Activated T-helper 17 cell treated with anti-CD3 and anti-CD28 coated beads, Interleukin-2, amount 50 U/mL, for 72 hours (primary cell): ENCODE results near the gene SPIRE1. TPM values are rescaled to one million over a fixed set of nuclear protein-coding genes. Genes with fewer than 3 reads are reported as not detected.
A peak's percentile ranks its signal among the peaks of the same experiment; 100 is the strongest.

Experiments used
- ATAC-seq: fragments of 150-1000 bp; cut with Tn5 transposase; replicated peaks from 2 replicates; pipeline ENCODE4 v1.10.0; 2021; ENCODE audit warnings: mild to moderate bottlenecking, moderate library complexity
- H3K27ac Mint-ChIP-seq: one replicate; pipeline ENCODE4 v1.8.0; 2022; ENCODE audit warnings: mixed read lengths
- H3K27me3 Mint-ChIP-seq: one replicate; pipeline ENCODE4 v1.8.0; 2022; ENCODE audit warnings: mixed read lengths
- H3K36me3 Mint-ChIP-seq: one replicate; pipeline ENCODE4 v1.8.0; 2022; ENCODE audit warnings: low read depth, mild to moderate bottlenecking, mixed read lengths
- H3K4me1 Mint-ChIP-seq: one replicate; pipeline ENCODE4 v1.8.0; 2022; ENCODE audit warnings: mixed read lengths
- H3K4me3 Mint-ChIP-seq: one replicate; pipeline ENCODE4 v1.8.0; 2022; ENCODE audit warnings: mild to moderate bottlenecking, mixed read lengths
- H3K9me3 Mint-ChIP-seq: one replicate; pipeline ENCODE4 v1.8.0; 2022; ENCODE audit warnings: mixed read lengths
- total RNA-seq, 2 donors: library from RNA; stranded (reverse); gene quantifications; one replicate each; pipeline ENCODE4 v1.2.3, GENCODE V29; 2022

Gene SPIRE1
- total RNA-seq, 2 donors from 2014 or later = 5.0 to 12.4 TPM

DNA sequence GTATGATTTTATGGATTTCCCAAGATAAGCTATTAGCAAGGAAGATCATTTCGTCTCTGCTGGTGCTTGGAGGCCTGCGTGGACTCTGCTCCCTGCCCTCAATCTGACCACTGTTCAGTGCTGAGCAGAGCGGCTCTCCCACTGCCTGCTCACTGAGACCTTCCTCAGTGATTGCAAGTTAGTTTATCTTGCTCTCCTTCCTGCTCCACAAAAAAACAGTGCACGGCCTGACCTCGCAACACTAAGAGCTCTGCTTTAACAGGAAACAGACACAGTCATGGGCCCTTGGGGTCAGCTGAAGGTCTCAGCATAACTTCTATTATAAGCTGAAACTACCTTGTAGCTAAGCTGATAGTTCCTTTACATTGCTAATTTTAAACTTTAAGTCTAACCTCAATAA, 197.0 kb downstream of the SPIRE1 start:
- Mint-ChIP-seq H3K9me3 (no peaks in the 10 kb centered on the region), H3K27me3 (no peaks in the 10 kb centered on the region), H3K27ac (no peak overlapping the region), H3K36me3 (no peaks in the 10 kb centered on the region), H3K4me1 (no peaks in the 10 kb centered on the region), H3K4me3 (no peak overlapping the region)
- ATAC-seq = no peak

DNA sequence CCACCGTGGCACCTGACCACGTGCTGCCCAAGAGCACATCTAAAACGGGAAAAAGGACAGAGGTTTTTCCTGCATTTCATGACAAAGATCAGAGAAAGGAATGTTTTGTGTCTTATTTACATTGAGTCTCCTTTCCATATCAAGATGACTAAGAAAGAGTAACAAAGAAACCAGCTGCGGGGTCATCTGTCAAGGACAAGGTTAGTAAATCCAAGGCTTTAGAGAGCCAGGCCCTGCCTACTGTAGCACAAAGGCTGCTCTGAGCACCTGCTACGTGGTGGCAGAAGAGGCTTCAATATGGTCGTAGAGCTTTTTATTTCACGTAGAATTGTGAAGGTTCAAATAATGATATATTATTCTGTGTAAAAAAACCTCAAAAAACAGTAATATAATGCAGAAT, 199.1 kb downstream of the SPIRE1 start:
- Mint-ChIP-seq H3K4me3 (no peak overlapping the region), H3K36me3 (no peaks in the 10 kb centered on the region), H3K4me1 (no peaks in the 10 kb centered on the region), H3K27ac (no peak overlapping the region), H3K9me3 (no peaks in the 10 kb centered on the region), H3K27me3 (no peaks in the 10 kb centered on the region)
- ATAC-seq = no peak

DNA sequence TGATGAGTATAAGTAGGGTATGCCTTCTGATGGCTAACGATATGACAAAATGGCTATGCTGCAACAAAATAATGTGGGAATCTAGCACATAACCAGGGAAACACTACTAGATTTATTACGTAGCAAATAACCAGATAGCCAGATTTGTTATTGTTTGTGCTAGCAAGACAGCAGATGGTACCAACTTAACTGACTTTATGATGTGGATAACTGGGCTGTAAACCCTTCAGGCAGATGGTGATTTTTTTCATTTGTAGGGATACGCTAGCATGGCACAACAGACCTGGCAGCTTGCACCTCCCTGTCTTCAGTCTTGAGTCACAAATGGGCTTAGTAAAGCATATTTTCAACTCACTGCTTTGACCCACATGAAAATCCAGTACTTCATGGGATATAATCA, 201.5 kb downstream of the SPIRE1 start:
- Mint-ChIP-seq H3K27me3 (no peaks in the 10 kb centered on the region), H3K4me1 (no peaks in the 10 kb centered on the region), H3K9me3 (no peaks in the 10 kb centered on the region), H3K36me3 (no peaks in the 10 kb centered on the region), H3K27ac (no peak overlapping the region), H3K4me3 (no peak overlapping the region)
- ATAC-seq = no peak

DNA sequence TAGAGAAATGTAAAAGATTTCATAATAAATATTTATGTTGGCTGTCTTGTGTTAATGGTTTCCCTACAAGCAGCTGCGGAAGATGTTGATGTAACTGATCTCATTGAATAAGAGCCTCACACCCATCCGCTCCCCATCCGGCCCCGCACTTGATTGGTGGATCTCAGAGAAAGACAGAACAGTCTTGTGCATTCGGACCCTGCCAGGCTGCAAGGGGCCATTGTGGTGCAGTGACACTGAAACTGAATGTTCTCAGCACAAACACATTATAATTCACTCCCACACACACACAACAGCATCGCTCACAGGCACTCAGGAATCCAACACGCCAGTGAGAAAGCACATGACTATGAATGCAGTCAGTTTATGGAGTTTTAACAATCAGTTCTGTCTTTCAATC, 202.4 kb downstream of the SPIRE1 start:
- no peak overlapping the region for H3K4me3 Mint-ChIP-seq
- H3K27me3 Mint-ChIP-seq = no peaks in the 10 kb centered on the region
- H3K36me3 Mint-ChIP-seq = no peaks in the 10 kb centered on the region
- H3K9me3 Mint-ChIP-seq = no peaks in the 10 kb centered on the region
- no peak for ATAC-seq
- no peaks in the 10 kb centered on the region for H3K4me1 Mint-ChIP-seq
- H3K27ac Mint-ChIP-seq = no peak overlapping the region

DNA sequence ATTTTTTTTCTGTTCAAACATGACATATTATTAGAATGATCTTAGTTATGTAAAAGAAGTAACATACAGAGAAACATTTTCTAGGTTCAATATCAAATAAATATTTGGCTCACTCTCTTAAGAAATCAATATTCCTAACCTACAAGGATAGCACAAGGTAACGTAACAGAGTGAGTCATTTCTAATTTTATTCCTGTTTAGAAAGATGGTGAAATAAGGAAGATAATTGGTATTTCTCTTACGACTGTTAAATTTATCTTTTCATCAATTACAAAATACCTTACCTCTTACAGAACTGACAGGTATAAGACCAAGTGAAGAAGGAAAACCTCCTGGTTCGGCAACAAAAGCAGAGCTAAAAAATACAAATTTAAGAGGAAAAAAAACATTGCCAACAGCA, 205.1 kb downstream of the SPIRE1 start:
- no peak for ATAC-seq
- Mint-ChIP-seq H3K4me1 (no peaks in the 10 kb centered on the region), H3K27me3 (no peaks in the 10 kb centered on the region), H3K27ac (no peak overlapping the region), H3K9me3 (no peaks in the 10 kb centered on the region), H3K4me3 (no peak overlapping the region), H3K36me3 (peaks cover 6% of the 10 kb centered on the region)

DNA sequence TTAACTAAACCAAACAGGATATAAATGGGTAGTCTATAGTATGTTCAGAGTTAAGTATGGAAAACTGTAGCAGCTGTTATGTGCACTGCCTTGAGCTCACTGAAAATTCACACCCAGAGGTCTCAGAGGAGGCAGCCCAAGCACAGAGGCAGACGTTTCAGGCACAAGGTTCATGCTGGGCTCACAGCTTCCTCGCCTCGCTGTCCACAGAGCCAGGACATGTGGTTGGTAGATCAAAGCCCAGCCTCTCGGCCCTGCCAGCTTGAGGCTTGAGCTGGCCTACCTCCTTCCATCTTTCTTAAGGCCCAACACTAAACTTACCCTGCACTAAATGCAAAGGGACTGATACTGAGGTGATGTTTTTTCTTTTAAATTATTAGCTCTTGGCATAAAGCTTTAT, 206.5 kb downstream of the SPIRE1 start:
- H3K27me3 Mint-ChIP-seq = no peaks in the 10 kb centered on the region
- H3K9me3 Mint-ChIP-seq = no peaks in the 10 kb centered on the region
- no peak overlapping the region for H3K27ac Mint-ChIP-seq
- ATAC-seq = no peak
- peaks cover 6% of the 10 kb centered on the region for H3K36me3 Mint-ChIP-seq
- no peak overlapping the region for H3K4me3 Mint-ChIP-seq
- no peaks in the 10 kb centered on the region for H3K4me1 Mint-ChIP-seq

DNA sequence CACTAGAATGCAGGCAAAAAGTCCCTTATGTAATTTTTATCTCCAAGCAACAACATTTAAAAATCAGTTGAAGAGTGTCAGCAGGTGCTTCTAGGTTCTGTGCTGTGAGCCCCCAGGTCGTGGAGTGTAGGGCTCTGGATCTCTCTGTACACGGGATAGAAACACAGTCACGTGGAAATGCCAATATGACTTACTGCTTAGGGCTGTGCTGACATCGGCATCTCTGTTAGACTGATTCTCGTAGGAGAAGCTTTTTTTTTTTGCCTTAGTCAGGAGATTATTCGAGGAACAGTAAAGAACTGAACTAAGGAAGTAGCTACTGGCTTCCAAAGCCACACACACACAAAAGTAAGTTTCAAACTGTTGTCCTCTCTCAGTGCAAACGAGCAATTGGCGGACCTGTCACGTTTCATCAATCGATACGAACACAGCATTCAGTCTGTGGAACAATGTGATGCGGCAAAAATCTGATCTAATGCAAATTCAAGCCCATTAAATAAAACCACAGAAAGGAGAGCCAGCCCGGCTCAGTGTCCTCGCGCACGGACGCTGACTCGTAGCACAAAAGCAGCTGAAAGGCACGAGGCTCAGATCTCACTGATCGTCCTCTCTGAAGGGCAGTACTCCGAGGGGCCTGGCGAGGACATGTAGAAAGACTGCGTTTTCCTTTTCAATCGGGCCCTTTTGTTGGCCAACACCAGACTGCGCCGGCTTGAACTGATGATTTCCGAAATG, 208.7 kb downstream of the SPIRE1 start:
- H3K36me3 Mint-ChIP-seq = peaks cover 6% of the 10 kb centered on the region
- peak overlapping the region; percentile 20 for H3K27ac Mint-ChIP-seq
- no peak overlapping the region for H3K4me3 Mint-ChIP-seq
- no peaks in the 10 kb centered on the region for H3K9me3 Mint-ChIP-seq
- no peaks in the 10 kb centered on the region for H3K27me3 Mint-ChIP-seq
- peaks cover 4% of the 10 kb centered on the region for H3K4me1 Mint-ChIP-seq
- ATAC-seq = no peak

DNA sequence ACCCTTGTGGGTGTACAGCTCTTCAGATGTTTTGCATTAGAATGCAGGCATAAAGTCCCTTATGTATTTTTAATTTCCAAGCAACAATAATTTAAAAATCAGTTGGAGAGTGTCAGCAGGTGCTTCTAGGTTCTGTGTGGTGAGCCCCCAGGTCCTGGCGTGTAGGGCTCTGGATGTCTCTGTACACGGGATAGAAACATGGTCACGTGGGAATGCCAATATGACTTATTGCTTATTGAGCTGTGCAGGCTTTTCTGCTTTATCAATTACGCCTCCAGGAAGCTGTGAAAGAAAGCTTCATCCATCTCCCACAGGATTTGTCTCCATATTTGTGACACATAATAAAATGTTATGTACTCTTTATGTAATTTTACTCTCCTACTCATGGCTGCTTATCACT, 212.4 kb downstream of the SPIRE1 start:
- H3K4me3 Mint-ChIP-seq = no peak overlapping the region
- H3K27ac Mint-ChIP-seq = no peak overlapping the region
- peaks cover 6% of the 10 kb centered on the region for H3K36me3 Mint-ChIP-seq
- no peaks in the 10 kb centered on the region for H3K27me3 Mint-ChIP-seq
- H3K4me1 Mint-ChIP-seq = peaks cover 4% of the 10 kb centered on the region
- no peak for ATAC-seq
- no peaks in the 10 kb centered on the region for H3K9me3 Mint-ChIP-seq

DNA sequence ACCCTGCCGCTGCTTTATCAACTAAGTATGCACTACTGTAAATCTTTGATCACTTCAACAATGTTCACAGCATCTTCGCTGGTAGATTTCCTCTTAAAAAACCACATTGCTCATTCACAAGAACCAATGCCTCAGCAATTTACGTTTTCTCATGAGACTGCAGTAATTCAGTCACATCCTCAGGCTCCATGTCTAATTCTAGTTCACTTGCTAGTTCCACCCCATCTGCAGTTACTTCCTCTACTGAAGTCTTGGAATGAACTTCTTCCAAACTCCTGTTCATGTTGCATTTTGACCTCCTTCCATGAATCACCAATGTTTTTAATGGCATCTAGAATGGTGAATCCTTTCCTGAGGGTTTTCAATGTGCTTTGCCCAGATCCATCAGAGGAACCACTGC, 214.4 kb downstream of the SPIRE1 start:
- no peak for ATAC-seq
- Mint-ChIP-seq H3K4me1 (peaks cover 4% of the 10 kb centered on the region), H3K9me3 (no peaks in the 10 kb centered on the region), H3K36me3 (no peaks in the 10 kb centered on the region), H3K4me3 (no peak overlapping the region), H3K27ac (no peak overlapping the region), H3K27me3 (no peaks in the 10 kb centered on the region)

DNA sequence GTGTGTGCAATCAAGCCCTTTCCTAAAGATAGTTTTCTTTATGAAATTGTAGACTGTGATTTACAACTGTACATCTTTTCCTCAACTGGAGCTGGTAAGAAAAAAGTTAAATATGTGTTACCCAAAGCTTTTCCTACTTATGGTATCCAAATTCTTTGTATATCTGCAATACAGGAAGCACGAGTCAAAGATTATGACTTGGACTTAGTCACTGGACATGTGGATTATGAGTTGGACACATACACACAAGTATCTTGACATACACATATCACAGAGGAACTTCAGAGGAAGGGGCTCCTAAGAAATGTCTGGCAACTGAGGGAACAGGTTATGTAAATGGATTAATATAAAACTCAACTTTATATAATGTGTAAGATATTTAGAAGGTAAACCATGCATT, 215.0 kb downstream of the SPIRE1 start:
- no peaks in the 10 kb centered on the region for H3K27me3 Mint-ChIP-seq
- H3K27ac Mint-ChIP-seq = no peak overlapping the region
- no peaks in the 10 kb centered on the region for H3K36me3 Mint-ChIP-seq
- no peak overlapping the region for H3K4me3 Mint-ChIP-seq
- no peak for ATAC-seq
- no peaks in the 10 kb centered on the region for H3K9me3 Mint-ChIP-seq
- H3K4me1 Mint-ChIP-seq = peaks cover 4% of the 10 kb centered on the region

DNA sequence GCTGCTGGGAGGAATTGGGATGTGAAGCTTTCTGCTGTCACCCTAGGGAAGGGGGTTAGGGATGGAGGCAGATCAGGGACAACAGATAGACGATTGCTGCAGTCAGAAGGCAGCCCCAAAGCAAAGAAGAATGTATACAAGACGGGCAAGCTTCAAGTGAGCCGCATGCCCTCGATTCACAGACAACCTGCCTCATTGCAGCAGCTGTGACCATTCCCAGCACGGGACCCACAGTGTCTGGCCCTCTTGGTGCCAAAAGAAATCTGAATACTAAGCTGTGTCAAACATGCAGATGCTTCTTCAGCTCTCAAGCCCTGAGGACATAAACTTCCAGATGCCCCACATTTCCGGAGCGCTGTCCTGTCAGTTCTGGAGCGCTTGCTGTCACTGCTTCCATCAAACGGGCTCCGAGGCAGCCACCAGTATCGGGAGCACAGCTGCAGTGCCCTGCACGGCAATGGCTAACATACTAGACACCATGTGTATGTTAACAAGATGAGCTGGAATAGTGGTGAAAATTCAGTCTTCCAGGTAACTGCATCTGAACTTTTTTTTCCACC, 216.4 kb downstream of the SPIRE1 start:
- Mint-ChIP-seq H3K4me3 (no peak overlapping the region), H3K36me3 (no peaks in the 10 kb centered on the region)

DNA sequence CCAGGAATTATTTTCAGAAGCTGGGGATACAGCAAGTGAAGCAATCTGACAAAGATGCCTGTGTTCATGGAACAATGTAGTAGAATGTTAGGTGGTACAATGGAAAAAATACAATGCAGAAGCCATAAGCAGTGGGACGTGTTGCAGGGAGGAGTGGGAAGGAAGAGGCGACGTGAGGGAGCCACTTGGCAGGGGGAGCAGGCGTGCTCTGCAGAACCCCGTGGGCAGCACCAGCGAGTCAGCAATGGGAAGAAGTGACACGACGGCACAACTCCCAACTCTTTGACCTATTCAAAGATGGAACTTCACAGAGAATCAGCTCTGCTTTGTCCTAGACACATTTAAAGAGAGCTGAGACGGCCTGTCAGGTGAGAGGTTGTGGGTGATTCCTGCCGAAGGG, 219.7 kb downstream of the SPIRE1 start:
- ATAC-seq = no peak
- no peaks in the 10 kb centered on the region for H3K36me3 Mint-ChIP-seq

More for the DNA sequence above, 216.4 kb downstream of the SPIRE1 start:
- Mint-ChIP-seq H3K27ac (no peak overlapping the region), H3K4me1 (peaks cover 4% of the 10 kb centered on the region), H3K27me3 (no peaks in the 10 kb centered on the region), H3K9me3 (no peaks in the 10 kb centered on the region)
- ATAC-seq = no peak

DNA sequence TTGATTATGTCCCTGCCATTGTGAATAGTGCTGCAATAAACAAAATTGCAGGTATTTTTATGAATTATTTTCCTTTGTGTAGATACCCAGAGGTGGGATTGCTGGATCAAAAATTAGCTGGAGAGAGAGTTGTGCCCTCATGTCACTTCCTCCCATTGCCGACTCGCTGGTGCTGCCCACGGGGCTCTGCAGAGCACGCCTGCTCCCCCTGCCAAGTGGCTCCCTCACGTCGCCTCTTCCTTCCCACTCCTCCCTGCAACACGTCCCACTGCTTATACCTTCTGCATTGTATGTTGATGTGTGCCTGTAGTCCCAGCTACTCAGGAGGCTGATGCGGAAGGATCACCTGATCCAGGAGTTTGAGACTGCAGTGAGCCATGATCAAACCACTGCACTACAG, 222.0 kb downstream of the SPIRE1 start:
- no peak overlapping the region for H3K27ac Mint-ChIP-seq

More for the DNA sequence above, 219.7 kb downstream of the SPIRE1 start:
- H3K4me3 Mint-ChIP-seq = no peak overlapping the region
- H3K27ac Mint-ChIP-seq = no peak overlapping the region
- no peaks in the 10 kb centered on the region for H3K27me3 Mint-ChIP-seq
- no peaks in the 10 kb centered on the region for H3K9me3 Mint-ChIP-seq
- H3K4me1 Mint-ChIP-seq = no peaks in the 10 kb centered on the region

DNA sequence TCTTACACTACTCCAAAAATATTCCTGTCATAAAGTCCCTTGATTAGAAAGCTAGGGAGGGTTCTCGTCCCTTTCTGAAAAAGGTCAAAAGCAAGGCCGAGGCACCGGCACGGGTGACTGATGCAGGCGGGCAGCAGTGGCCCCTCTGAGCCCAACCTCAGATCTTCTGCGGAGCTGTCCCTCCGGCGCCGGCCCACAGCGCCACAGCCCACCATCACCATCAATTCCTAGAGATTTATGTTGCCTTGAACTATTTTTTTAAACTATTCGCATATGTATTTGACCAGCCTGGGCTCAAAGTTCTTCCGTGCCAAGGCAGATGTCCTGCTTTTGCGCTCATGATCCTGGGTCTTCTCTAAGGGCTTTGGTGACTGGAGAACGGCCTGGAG, 223.4 kb downstream of the SPIRE1 start:
- Mint-ChIP-seq H3K27ac (no peak overlapping the region), H3K9me3 (no peaks in the 10 kb centered on the region), H3K4me3 (no peak overlapping the region), H3K36me3 (no peaks in the 10 kb centered on the region), H3K4me1 (no peaks in the 10 kb centered on the region), H3K27me3 (no peaks in the 10 kb centered on the region)
- ATAC-seq = no peak

More for the DNA sequence above, 222.0 kb downstream of the SPIRE1 start:
- ATAC-seq = no peak
- no peaks in the 10 kb centered on the region for H3K9me3 Mint-ChIP-seq
- no peak overlapping the region for H3K4me3 Mint-ChIP-seq
- no peaks in the 10 kb centered on the region for H3K27me3 Mint-ChIP-seq
- H3K4me1 Mint-ChIP-seq = no peaks in the 10 kb centered on the region
- no peaks in the 10 kb centered on the region for H3K36me3 Mint-ChIP-seq

DNA sequence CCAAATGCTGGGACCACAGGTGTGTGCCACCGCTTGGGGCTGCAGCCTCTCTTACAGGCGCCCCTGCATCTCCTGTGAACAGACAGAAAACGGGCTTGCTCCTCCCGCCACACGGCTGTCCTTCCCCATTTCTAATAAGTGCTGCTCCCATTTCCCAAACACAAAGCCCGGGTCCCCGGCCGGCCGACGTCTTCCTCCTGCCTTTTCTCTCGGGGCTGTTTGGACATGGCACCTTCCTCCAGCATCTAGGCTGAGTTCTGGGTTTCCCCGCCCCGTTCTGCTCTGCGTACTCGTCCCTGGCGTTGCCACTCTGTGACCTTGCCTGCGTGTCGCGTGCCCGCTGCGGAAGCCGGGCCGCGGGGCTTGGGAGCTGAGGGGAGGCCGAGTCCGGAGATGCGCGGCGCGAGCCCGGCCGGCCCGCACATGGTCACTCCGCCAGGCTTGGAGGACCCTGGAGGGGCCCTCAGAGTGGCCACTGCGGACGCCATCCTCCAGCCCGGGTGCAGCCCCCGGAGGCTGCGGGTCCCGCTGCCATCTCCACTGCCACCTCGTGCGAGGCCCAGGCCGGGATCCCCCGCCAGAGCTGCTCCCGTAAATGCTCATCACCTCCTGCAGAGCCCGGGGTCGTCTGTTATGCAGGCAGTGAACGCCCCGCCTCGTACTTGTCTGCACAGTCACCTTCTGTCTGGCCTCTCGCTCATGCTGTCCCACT, 223.9 kb downstream of the SPIRE1 start:
- no peak overlapping the region for H3K27ac Mint-ChIP-seq
- no peak for ATAC-seq
- no peaks in the 10 kb centered on the region for H3K27me3 Mint-ChIP-seq
- no peaks in the 10 kb centered on the region for H3K36me3 Mint-ChIP-seq
- H3K9me3 Mint-ChIP-seq = no peaks in the 10 kb centered on the region
- no peak overlapping the region for H3K4me3 Mint-ChIP-seq
- H3K4me1 Mint-ChIP-seq = no peaks in the 10 kb centered on the region
